Kidney tubule cell (primary cell): ENCODE data around the gene SLC47A2.
"Not testable (repeated sequence)": the region's sequence is repeated elsewhere in the genome, so short reads cannot be mapped to it uniquely, and the experiment has no call there.

Experiments
- DNase-seq: peaks from one replicate; pipeline ENCODE4 v3.0.0-alpha.2; 2018; ENCODE audit warnings: low spot score

SLC47A2 gene

GRCh38 chr17:19669680-19670079, 46.7 kb downstream of the SLC47A2 start:
- DNase-seq = not testable (repeated sequence)

GRCh38 chr17:19664821-19665181, 51.6 kb downstream of the SLC47A2 start:
- no peak for DNase-seq

DNA sequence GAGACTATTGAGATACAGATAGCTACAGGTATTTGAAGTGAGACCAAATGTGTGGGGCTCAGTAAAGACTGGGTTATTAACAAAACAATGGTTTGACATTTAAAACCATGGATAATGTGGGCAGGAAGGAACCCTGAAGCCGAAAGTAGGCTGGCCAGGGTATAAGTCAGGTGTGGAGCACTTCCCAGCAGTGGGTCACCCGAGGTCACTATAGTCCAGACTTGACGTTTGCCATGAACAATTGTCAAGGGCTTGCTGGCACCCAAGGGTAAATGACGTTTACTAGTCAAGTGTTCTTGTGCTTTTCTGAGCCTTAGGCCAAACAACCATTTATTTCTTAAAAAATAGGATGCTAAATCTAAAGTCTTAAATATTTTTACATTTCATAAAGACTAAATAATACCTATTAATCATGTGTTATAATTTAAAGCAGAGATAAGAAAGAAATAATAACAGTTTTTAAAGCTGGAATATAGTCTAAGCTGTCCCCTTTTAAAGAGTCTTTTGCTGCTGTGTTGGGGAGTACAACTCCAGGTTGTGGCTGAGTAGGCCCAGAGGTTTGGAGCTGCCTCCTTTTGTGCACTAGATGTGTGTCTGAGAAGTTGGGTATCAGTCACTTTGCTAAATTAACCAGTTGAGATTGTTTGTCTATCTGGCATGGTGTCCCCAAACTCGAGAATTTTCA, 52.1 kb downstream of the SLC47A2 start:
- no peak for DNase-seq

DNA sequence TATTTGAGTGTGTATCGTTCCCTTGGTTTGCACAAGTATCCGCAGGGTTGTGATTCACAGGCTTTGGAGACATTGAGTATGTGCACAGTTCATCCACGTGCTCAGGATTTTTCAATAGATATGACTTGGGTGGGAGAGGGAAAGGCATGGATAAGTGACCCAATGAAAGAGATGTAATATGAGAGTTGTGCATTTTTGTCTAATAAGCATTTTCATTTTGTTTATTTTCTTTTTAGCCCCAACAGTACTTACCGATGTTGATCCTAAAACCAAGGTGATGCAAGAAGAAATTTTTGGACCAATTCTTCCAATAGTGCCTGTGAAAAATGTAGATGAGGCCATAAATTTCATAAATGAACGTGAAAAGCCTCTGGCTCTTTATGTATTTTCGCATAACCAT, 53.3 kb downstream of the SLC47A2 start:
- no peak for DNase-seq

GRCh38 chr17:19661121-19661520, 55.3 kb downstream of the SLC47A2 start:
- no peak for DNase-seq

DNA sequence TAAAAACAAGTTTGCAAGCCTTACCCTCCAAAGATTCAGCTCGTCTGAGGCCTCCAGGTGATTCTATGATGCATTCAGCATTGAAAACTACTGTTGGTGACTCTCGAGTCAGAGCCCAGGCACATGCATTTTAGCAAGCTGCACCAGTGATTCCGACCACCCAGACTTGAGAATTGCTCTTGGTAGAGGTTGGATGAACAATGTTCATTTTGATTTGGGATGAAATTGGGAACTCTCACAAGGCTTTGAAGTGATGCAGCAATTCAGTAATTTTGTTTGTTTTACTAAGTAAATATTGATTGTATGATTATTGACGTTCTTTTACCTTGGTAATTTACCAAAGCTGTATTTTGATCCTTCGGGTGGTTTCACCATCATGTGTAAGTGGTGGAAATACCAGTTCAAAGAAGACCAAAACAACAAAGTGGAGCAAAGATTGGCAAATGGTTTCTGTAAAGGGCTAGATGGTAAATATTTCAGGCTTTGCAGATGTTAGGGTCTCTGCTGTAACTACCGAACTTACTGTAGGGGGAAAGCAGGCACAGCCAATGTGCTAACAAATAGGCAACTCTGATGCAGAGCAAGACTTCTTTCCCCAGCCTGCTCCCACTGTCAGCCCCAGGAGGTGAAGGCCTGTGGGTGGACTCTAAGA, 56.0 kb downstream of the SLC47A2 start:
- no peak for DNase-seq

DNA sequence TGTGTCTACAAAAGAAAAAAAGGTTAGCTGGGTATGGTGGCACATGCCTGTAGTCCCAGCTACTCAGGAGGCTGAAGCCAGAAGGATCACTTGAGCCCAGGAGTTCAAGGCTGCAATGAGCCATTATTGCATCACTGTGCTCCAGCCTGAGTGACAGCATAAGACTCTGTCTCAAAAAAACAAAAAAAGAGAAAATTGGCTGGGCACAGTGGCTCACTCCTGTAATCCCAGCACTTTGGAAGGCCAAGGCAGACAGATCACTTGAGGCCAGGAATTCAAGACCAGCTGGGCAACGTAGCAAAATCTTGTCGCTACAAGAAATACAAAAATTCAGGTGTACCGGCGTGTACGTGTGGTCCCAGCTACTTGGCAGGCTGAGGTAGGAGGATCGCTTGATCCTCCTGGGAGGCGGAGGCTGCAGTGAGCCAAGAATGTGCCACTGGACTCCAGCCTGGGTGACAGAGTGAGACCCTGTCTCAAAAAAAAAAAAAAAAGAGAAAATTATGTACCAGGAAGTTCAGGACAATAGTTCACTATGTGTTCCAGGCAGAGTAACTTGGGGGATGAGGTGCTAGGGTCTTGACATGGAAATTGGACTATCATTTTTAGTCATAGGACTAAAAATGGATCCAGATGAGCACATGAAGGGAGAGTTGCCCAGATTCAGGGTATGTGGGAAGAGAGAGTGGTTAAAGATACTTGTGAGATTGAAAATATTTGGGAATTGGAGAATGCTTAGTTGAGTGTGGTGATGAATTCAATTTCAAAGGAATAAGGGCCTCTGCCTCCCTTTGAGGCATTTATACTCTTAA, 56.8 kb downstream of the SLC47A2 start:
- DNase-seq = no peak

GRCh38 chr17:19656851-19657581, 59.4 kb downstream of the SLC47A2 start:
- DNase-seq = no peak

DNA sequence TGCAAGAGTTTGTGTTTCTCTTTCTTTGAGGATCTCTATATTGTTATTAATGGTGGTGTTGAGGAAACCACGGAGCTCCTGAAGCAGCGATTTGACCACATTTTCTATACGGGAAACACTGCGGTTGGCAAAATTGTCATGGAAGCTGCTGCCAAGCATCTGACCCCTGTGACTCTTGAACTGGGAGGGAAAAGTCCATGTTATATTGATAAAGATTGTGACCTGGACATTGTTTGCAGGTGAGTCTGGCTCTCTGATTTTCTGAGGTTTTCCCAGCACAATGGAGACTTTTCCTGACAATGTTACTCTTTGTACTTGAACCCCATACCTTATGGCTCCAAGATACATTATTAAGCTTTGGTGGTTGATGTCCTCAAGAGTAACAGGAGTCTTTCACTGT, 60.0 kb downstream of the SLC47A2 start:
- DNase-seq = no peak

- DNase-seq = no peak
Observed at GRCh38 chr17:19654896-19655295, 61.5 kb downstream of the SLC47A2 start.

DNA sequence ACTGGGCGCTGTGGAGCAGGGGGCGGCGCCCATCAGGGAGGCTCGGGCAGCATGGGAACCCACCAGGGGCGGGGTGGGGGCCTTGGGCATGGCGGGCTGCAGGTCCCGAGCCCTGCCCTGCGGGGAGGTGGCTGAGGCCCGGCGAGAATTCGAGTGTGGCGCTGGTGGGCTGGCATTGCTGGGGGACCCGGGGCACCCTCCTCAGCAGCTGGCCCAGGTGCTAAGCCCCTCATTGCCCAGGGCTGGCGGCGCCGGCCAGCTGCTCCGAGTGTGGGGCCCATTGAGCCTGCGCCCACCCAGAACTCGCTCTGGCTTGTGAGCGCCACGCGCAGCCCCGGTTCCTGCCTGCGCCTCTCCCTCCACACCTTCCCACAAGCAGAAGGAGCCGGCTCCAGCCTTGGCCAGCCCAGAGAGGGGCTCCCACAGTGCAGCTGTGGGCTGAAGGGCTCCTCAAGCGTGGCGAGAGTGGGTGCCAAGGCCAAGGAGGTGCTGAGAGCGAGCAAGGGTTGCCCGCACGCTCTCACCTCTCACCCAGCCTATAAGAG, 62.0 kb downstream of the SLC47A2 start:
- DNase-seq = no peak

GRCh38 chr17:19652595-19652994, 63.8 kb downstream of the SLC47A2 start:
- no peak for DNase-seq

GRCh38 chr17:19651451-19652238, 64.7 kb downstream of the SLC47A2 start:
- DNase-seq = peak; percentile 39

DNA sequence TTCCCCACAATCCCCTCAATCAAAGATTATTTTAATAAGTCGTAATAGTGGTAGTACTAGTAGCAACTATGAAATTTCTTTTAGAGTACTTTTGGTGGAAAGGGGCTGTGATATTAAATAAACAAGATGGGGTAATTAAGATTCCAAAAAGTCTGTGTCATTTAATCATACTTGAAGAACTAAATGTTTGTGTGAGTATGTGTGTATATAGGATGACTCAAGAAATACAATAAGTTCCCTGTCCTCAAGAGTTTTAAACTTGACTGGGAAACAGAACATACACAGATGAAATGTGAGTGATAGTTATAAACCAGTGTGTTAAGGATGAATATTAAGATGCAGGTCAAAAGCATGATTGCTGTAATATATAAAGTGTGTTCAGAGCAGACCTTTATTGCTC, 65.6 kb downstream of the SLC47A2 start:
- peak; percentile 13 for DNase-seq

GRCh38 chr17:19649274-19649541, 67.2 kb downstream of the SLC47A2 start:
- no peak for DNase-seq

GRCh38 chr17:19648475-19649273, 67.7 kb downstream of the SLC47A2 start, which contains the start of gene ALDH3A2:
Gene ALDH3A2 (plus strand): TSS chr17:19648751. CDS start chr17:19648972, 221 bp downstream.
- DNase-seq = peak; percentile 95

GRCh38 chr17:19647697-19648474, 68.5 kb downstream of the SLC47A2 start:
- DNase-seq = peak; percentile 60

GRCh38 chr17:19646788-19647696, 69.3 kb downstream of the SLC47A2 start:
- peak; percentile 44 for DNase-seq

- DNase-seq = peak; percentile 9
Observed at GRCh38 chr17:19645734-19646201, 70.6 kb downstream of the SLC47A2 start.
